ENCODE data around the gene RAMP3.

- TF ChIP-seq POLR2A (IDR thresholded peaks at IDR 0.05; ENCODE audit: low read length), result no peak
- TF ChIP-seq CHD2 (IDR thresholded peaks at IDR 0.05; ENCODE audit: low read length, partially characterized antibody), result no peak
- TF ChIP-seq, protein P1, sequence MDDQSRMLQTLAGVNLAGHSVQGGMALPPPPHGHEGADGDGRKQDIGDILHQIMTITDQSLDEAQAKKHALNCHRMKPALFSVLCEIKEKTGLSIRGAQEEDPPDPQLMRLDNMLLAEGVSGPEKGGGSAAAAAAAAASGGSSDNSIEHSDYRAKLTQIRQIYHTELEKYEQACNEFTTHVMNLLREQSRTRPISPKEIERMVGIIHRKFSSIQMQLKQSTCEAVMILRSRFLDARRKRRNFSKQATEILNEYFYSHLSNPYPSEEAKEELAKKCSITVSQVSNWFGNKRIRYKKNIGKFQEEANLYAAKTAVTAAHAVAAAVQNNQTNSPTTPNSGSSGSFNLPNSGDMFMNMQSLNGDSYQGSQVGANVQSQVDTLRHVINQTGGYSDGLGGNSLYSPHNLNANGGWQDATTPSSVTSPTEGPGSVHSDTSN (IDR thresholded peaks at IDR 0.05), result no peak
- TF ChIP-seq, protein P2, sequence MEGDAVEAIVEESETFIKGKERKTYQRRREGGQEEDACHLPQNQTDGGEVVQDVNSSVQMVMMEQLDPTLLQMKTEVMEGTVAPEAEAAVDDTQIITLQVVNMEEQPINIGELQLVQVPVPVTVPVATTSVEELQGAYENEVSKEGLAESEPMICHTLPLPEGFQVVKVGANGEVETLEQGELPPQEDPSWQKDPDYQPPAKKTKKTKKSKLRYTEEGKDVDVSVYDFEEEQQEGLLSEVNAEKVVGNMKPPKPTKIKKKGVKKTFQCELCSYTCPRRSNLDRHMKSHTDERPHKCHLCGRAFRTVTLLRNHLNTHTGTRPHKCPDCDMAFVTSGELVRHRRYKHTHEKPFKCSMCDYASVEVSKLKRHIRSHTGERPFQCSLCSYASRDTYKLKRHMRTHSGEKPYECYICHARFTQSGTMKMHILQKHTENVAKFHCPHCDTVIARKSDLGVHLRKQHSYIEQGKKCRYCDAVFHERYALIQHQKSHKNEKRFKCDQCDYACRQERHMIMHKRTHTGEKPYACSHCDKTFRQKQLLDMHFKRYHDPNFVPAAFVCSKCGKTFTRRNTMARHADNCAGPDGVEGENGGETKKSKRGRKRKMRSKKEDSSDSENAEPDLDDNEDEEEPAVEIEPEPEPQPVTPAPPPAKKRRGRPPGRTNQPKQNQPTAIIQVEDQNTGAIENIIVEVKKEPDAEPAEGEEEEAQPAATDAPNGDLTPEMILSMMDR (IDR thresholded peaks at IDR 0.05), result no peak
- no peak for TF ChIP-seq RARB (CRISPR knock-in tag; IDR thresholded peaks at IDR 0.05)
- no peak for TF ChIP-seq NR3C1 (IDR thresholded peaks at IDR 0.05)
Observed at GRCh38 chr7:45126920-45127319, 30.7 kb upstream of the RAMP3 start.

All from A549 (cell line).